Coronary artery (tissue), 2 donors: Measurements from ENCODE around the gene MBLAC1.
"Not testable (repeated sequence)": the region's sequence is repeated elsewhere in the genome, so short reads cannot be mapped to it uniquely, and the experiment has no call there.

Experiments
- DNase-seq: peaks from one replicate; pipeline ENCODE4 v3.0.0-alpha.2; 2017; ENCODE audit warnings: low spot score
- H3K27ac ChIP-seq, 2 donors: fragments of 200-600 bp; sonication (generic); one replicate each; pipeline ENCODE4 v1.5.1; 2016 to 2019
- H3K4me3 ChIP-seq: fragments of 200-600 bp; sonication (generic); 2 replicates; pipeline ENCODE4 v1.5.1; 2016; ENCODE audit warnings: mild to moderate bottlenecking, moderate library complexity
- TF ChIP-seq, protein P1 (sequence below): fragments of 200-600 bp; sonication (generic); IDR thresholded peaks from one replicate; pipeline ENCODE4 v1.5.1; 2019; ENCODE audit warnings: antibody characterized with exemption

The MBLAC1 gene

GRCh38 chr7:100126239-100126930, 382 bp upstream of the MBLAC1 start:
- Histone ChIP-seq H3K27ac (peak overlapping the region; percentile 87 to 95), H3K4me3 (peak overlapping the region; percentile 89)
- no peak for DNase-seq
- TF ChIP-seq, protein P1, sequence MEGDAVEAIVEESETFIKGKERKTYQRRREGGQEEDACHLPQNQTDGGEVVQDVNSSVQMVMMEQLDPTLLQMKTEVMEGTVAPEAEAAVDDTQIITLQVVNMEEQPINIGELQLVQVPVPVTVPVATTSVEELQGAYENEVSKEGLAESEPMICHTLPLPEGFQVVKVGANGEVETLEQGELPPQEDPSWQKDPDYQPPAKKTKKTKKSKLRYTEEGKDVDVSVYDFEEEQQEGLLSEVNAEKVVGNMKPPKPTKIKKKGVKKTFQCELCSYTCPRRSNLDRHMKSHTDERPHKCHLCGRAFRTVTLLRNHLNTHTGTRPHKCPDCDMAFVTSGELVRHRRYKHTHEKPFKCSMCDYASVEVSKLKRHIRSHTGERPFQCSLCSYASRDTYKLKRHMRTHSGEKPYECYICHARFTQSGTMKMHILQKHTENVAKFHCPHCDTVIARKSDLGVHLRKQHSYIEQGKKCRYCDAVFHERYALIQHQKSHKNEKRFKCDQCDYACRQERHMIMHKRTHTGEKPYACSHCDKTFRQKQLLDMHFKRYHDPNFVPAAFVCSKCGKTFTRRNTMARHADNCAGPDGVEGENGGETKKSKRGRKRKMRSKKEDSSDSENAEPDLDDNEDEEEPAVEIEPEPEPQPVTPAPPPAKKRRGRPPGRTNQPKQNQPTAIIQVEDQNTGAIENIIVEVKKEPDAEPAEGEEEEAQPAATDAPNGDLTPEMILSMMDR: no peak

- TF ChIP-seq, protein P1: no peak
- DNase-seq: no peak
- H3K4me3 ChIP-seq: peak overlapping the region; percentile 89
- H3K27ac ChIP-seq: peak overlapping the region; percentile 87 to 95
Measured at GRCh38 chr7:100127866-100128636, 1.3 kb downstream of the MBLAC1 start.

DNA sequence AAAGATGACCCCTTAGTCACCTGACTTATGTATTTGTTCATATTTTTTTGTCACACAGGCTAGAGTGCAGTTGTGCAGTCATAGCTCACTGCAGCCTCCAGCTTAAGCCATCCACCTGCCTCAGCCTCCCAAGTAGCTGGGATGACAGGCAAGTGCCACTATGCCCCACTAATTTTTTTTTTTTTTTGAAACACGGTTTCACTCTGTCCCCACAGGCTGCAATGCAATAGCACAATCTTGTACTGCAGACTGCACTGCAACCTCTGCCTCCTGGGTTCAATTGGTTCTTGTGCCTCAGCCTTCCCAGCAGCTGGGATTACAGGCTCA, 1.8 kb downstream of the MBLAC1 start:
- Histone ChIP-seq H3K4me3 (no peak overlapping the region), H3K27ac (no peak overlapping the region)
- TF ChIP-seq, protein P1: no peak
- DNase-seq: no peak

- H3K27ac ChIP-seq, DNase-seq, H3K4me3 ChIP-seq: not testable (repeated sequence)
Measured at GRCh38 chr7:100130220-100130607, 3.4 kb downstream of the MBLAC1 start.

- Histone ChIP-seq H3K27ac (no peak overlapping the region), H3K4me3 (peak overlapping the region; percentile 53)
- no peak for DNase-seq
- TF ChIP-seq, protein P1: peak; percentile 89
Measured at GRCh38 chr7:100130608-100131453, 4.1 kb downstream of the MBLAC1 start.

DNA sequence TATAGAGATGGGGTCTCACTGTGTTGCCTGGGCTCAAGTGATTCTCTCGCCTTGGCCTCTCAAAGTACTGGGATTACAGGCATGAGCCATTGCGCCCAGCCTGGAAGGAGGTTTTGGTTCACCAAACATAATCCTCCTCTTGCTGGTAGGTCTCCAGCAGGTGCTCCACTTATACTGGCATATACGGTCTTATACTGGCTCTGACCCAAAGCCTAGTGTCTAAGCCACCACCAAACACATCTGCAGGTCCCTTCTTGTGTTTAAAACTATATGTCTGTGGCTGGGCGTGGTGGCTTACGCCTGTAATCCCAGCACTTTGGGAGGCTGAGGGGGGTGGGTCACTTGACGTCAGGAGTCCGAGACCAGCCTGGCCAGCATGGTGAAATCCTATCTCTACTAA, 5.4 kb downstream of the MBLAC1 start:
- H3K4me3 ChIP-seq: no peak overlapping the region
- no peak overlapping the region for H3K27ac ChIP-seq
- TF ChIP-seq, protein P1: no peak
- DNase-seq: no peak

DNA sequence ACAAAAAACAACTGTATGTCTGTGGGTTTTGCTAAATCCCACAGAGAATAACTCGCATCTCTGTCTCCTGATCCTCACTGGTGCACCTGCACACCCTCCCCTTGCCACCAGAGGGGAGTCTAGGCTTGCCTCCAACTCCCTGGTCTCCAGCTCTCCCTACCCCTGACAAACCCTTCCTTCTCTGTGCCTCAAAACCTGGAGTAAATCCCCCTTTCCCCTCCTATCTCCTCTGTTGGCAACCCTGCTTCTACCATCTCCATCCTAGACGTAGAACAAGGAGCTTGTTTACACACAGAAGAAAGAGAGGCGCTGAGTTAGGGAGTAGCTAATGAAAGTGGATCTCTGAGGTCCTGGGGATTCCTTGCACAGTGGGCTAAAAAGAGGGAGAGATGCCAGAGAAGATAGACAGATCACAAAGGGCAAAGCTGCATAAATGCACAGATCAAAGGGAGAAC, 6.0 kb downstream of the MBLAC1 start:
- DNase-seq: no peak
- no peak overlapping the region for H3K4me3 ChIP-seq
- no peak overlapping the region for H3K27ac ChIP-seq
- TF ChIP-seq, protein P1: peak; percentile 49
